SK-N-SH treated with all-trans-retinoic acid at 6 μM for 48 hours (cell line): ENCODE data around the gene GNG13.

Experiments
- ATAC-seq: fragments of 200-7000 bp; cut with Tn5 transposase; 3 replicates; pipeline ENCODE4 v1.9.1; 2020; ENCODE audit warnings: mild to moderate bottlenecking, moderate library complexity
- ARNTL ChIP-seq: fragments of 450-650 bp; formaldehyde crosslinking; IDR thresholded peaks from 2 replicates; pipeline ENCODE4 v1.5.0; 2020; ENCODE audit warnings: low read depth, mild to moderate bottlenecking, moderate library complexity, borderline replicate concordance
- BACH2 ChIP-seq: fragments of 250-450 bp; sonication (Bioruptor Pico); IDR thresholded peaks from 2 replicates; pipeline ENCODE4 v1.9.0; 2021; ENCODE audit warnings: mild to moderate bottlenecking, borderline replicate concordance
- CSDC2 ChIP-seq: fragments of 250-450 bp; sonication (Bioruptor Pico); IDR thresholded peaks from 2 replicates; pipeline ENCODE4 v1.5.0; 2020; ENCODE audit warnings: mild to moderate bottlenecking, moderate library complexity
- CSRNP3 ChIP-seq: fragments of 250-450 bp; sonication (Bioruptor Pico); IDR thresholded peaks from 2 replicates; pipeline ENCODE4 v1.5.1; 2021; ENCODE audit warnings: mild to moderate bottlenecking, moderate library complexity
- ESRRG ChIP-seq: fragments of 250-450 bp; sonication (Bioruptor Pico); IDR thresholded peaks from 2 replicates; pipeline ENCODE4 v1.6.1; 2021; ENCODE audit warnings: mild to moderate bottlenecking
- GLIS3 ChIP-seq: fragments of 250-450 bp; sonication (Bioruptor Pico); IDR thresholded peaks from 2 replicates; pipeline ENCODE4 v1.5.0; 2020; ENCODE audit warnings: mild to moderate bottlenecking, moderate library complexity
- ISL1 ChIP-seq: fragments of 250-450 bp; sonication (Bioruptor Pico); IDR thresholded peaks from 2 replicates; pipeline ENCODE4 v2.1.2; 2022; ENCODE audit warnings: mild to moderate bottlenecking, moderate library complexity
- OSR1 ChIP-seq: fragments of 250-450 bp; sonication (Bioruptor Pico); IDR thresholded peaks from 2 replicates; pipeline ENCODE4 v1.8.0; 2022; ENCODE audit warnings: moderate library complexity, mild to moderate bottlenecking, inconsistent platforms
- PATZ1 ChIP-seq: fragments of 250-450 bp; sonication (Bioruptor Pico); IDR thresholded peaks from 2 replicates; pipeline ENCODE4 v1.8.0; 2020; ENCODE audit warnings: mild to moderate bottlenecking, moderate library complexity, borderline replicate concordance
- POU6F1 ChIP-seq: fragments of 250-450 bp; sonication (Bioruptor Pico); IDR thresholded peaks from 2 replicates; pipeline ENCODE4 v1.8.0; 2021; ENCODE audit warnings: low read depth, mild to moderate bottlenecking, moderate library complexity, borderline replicate concordance
- PPARA ChIP-seq: fragments of 250-450 bp; sonication (Bioruptor Pico); IDR thresholded peaks from 2 replicates; pipeline ENCODE4 v1.5.0; 2020; ENCODE audit warnings: mild to moderate bottlenecking, borderline replicate concordance
- RARB ChIP-seq: fragments of 250-450 bp; sonication (Bioruptor Pico); IDR thresholded peaks from 2 replicates; pipeline ENCODE4 v1.8.0; 2021; ENCODE audit warnings: mild to moderate bottlenecking, moderate library complexity
- TCF4 ChIP-seq: fragments of 250-450 bp; sonication (Bioruptor Pico); IDR thresholded peaks from 2 replicates; pipeline ENCODE4 v1.8.0; 2021; ENCODE audit warnings: mild to moderate bottlenecking, moderate library complexity, borderline replicate concordance
- TOX ChIP-seq: fragments of 250-450 bp; sonication (Bioruptor Pico); IDR thresholded peaks from 2 replicates; pipeline ENCODE4 v1.8.0; 2021; ENCODE audit warnings: mild to moderate bottlenecking, moderate library complexity, borderline replicate concordance
- ZC3H10 ChIP-seq: fragments of 250-450 bp; sonication (Bioruptor Pico); IDR thresholded peaks from 2 replicates; pipeline ENCODE4 v1.5.1; 2021; ENCODE audit warnings: mild to moderate bottlenecking, moderate library complexity
- ZFP3 ChIP-seq: fragments of 250-450 bp; sonication (Bioruptor Pico); IDR thresholded peaks from 2 replicates; pipeline ENCODE4 v1.5.0; 2020; ENCODE audit warnings: mild to moderate bottlenecking, moderate library complexity
- ZFP30 ChIP-seq: fragments of 450-650 bp; formaldehyde crosslinking; IDR thresholded peaks from 2 replicates; pipeline ENCODE4 v1.5.0; 2022; ENCODE audit warnings: mild to moderate bottlenecking, moderate library complexity
- ZNF565 ChIP-seq: fragments of 450-650 bp; formaldehyde crosslinking; conservative IDR thresholded peaks from 2 replicates; pipeline ENCODE4 v1.5.0; 2020; ENCODE audit warnings: low read depth, mild to moderate bottlenecking, moderate library complexity
- ZNF70 ChIP-seq: fragments of 450-650 bp; formaldehyde crosslinking; IDR thresholded peaks from 2 replicates; pipeline ENCODE4 v1.5.0; 2020; ENCODE audit warnings: mild to moderate bottlenecking, moderate library complexity
- ZNF8 ChIP-seq: fragments of 450-650 bp; formaldehyde crosslinking; IDR thresholded peaks from 2 replicates; pipeline ENCODE4 v1.5.0; 2020; ENCODE audit warnings: mild to moderate bottlenecking, moderate library complexity
- TF ChIP-seq, protein P1 (sequence below): fragments of 250-450 bp; sonication (Bioruptor Pico); IDR thresholded peaks from 2 replicates; pipeline ENCODE4 v1.5.1; 2020; ENCODE audit warnings: low read depth, mild to moderate bottlenecking, moderate library complexity
- TF ChIP-seq, protein P2 (sequence below): fragments of 250-450 bp; sonication (Bioruptor Pico); IDR thresholded peaks from 2 replicates; pipeline ENCODE4 v1.5.0; 2020; ENCODE audit warnings: mild to moderate bottlenecking, moderate library complexity

GNG13 gene

GRCh38 chr16:752007-752312 lies 48.6 kb downstream of the GNG13 start:
- TF ChIP-seq ZFP3 (CRISPR knock-in tag): no peak
- no peak for TF ChIP-seq ZNF565 (CRISPR knock-in tag)
- TF ChIP-seq ZC3H10: no peak
- TF ChIP-seq ISL1 (CRISPR knock-in tag): no peak
- TF ChIP-seq ARNTL (CRISPR knock-in tag): no peak
- TF ChIP-seq ZFP30 (CRISPR knock-in tag): no peak
- TF ChIP-seq ZNF70: no peak
- no peak for TF ChIP-seq TOX (CRISPR knock-in tag)
- TF ChIP-seq, protein P1, sequence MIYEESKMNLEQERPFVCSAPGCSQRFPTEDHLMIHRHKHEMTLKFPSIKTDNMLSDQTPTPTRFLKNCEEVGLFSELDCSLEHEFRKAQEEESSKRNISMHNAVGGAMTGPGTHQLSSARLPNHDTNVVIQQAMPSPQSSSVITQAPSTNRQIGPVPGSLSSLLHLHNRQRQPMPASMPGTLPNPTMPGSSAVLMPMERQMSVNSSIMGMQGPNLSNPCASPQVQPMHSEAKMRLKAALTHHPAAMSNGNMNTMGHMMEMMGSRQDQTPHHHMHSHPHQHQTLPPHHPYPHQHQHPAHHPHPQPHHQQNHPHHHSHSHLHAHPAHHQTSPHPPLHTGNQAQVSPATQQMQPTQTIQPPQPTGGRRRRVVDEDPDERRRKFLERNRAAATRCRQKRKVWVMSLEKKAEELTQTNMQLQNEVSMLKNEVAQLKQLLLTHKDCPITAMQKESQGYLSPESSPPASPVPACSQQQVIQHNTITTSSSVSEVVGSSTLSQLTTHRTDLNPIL (CRISPR knock-in tag): no peak
- TF ChIP-seq OSR1: no peak
- TF ChIP-seq, protein P2, sequence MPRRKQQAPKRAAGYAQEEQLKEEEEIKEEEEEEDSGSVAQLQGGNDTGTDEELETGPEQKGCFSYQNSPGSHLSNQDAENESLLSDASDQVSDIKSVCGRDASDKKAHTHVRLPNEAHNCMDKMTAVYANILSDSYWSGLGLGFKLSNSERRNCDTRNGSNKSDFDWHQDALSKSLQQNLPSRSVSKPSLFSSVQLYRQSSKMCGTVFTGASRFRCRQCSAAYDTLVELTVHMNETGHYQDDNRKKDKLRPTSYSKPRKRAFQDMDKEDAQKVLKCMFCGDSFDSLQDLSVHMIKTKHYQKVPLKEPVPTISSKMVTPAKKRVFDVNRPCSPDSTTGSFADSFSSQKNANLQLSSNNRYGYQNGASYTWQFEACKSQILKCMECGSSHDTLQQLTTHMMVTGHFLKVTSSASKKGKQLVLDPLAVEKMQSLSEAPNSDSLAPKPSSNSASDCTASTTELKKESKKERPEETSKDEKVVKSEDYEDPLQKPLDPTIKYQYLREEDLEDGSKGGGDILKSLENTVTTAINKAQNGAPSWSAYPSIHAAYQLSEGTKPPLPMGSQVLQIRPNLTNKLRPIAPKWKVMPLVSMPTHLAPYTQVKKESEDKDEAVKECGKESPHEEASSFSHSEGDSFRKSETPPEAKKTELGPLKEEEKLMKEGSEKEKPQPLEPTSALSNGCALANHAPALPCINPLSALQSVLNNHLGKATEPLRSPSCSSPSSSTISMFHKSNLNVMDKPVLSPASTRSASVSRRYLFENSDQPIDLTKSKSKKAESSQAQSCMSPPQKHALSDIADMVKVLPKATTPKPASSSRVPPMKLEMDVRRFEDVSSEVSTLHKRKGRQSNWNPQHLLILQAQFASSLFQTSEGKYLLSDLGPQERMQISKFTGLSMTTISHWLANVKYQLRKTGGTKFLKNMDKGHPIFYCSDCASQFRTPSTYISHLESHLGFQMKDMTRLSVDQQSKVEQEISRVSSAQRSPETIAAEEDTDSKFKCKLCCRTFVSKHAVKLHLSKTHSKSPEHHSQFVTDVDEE (CRISPR knock-in tag): no peak
- no peak for TF ChIP-seq CSDC2 (CRISPR knock-in tag)
- no peak for TF ChIP-seq ESRRG (CRISPR knock-in tag)
- no peak for TF ChIP-seq PATZ1 (CRISPR knock-in tag)
- no peak for TF ChIP-seq BACH2
- no peak for TF ChIP-seq PPARA
- no peak for TF ChIP-seq CSRNP3 (CRISPR knock-in tag)
- TF ChIP-seq TCF4: no peak
- no peak for TF ChIP-seq GLIS3 (CRISPR knock-in tag)
- TF ChIP-seq RARB (CRISPR knock-in tag): no peak
- no peak for ATAC-seq

- TF ChIP-seq OSR1: no peak
- TF ChIP-seq ARNTL (CRISPR knock-in tag): no peak
- TF ChIP-seq ZFP3 (CRISPR knock-in tag): no peak
- no peak for TF ChIP-seq ESRRG (CRISPR knock-in tag)
- TF ChIP-seq RARB (CRISPR knock-in tag): no peak
- TF ChIP-seq ISL1 (CRISPR knock-in tag): no peak
- no peak for TF ChIP-seq POU6F1
- no peak for ATAC-seq
Measured at GRCh38 chr16:751152-752006, 49.2 kb downstream of the GNG13 start.

- peak; percentile 49 for ATAC-seq
- TF ChIP-seq CSRNP3 (CRISPR knock-in tag) (no peak), ZNF565 (CRISPR knock-in tag) (no peak), OSR1 (no peak), ZNF70 (no peak), BACH2 (no peak), ESRRG (CRISPR knock-in tag) (no peak), TOX (CRISPR knock-in tag) (no peak), ZNF8 (no peak), ARNTL (CRISPR knock-in tag) (no peak)
- TF ChIP-seq, protein P2 (CRISPR knock-in tag): no peak
- TF ChIP-seq, protein P1 (CRISPR knock-in tag): no peak
Measured at GRCh38 chr16:750485-750884, 50.0 kb downstream of the GNG13 start.
